GM18909 (cell line): ENCODE measurements around the gene NACA2.
"Not testable (repeated sequence)": the region's sequence is repeated elsewhere in the genome, so short reads cannot be mapped to it uniquely, and the experiment has no call there.

ENCODE experiments used
- ATAC-seq: cut with Tn5 transposase; IDR thresholded peaks from one replicate; pipeline ENCODE4 v1.9.1; 2021; ENCODE audit warnings: mild to moderate bottlenecking; ENCODE audit not compliant: unreplicated experiment, poor library complexity

Gene NACA2

DNA sequence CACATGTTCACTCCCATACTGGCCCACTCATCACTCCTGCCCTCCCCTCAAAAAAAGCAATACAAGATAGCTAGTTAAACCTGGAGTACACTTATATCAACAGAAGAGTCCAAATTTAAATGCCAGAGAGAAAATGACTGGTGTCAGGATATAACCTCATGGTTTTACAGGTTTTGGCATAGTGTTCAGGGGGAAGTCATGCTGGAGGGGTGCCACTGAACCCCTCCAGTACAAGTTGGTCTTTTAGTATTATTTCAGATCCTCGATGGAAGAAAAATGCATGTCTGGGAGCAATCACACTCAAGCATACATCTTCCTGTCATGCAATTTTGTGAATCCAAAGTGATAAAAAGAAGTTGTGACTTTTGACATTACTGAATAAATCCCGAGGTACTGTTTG, 10.5 kb downstream of the NACA2 start:
- no peak for ATAC-seq

DNA sequence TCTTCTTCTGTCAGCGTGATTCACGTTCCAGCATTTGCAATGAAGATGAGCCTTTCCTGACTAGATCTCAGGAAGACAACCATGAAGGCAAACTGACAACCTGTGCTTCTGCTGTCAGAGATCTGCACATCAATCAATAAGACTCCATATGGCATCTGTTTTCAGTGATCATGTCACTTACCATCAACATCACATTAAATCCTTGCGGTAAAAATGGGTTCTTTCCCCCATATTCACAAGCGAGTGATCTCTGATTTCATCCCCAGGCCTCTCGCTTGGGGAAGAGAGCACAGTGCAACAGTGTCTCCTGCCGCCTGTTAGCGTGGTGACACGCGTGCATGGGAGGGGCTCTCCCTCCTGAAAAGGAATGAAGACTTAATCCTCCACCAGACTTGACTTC, 11.1 kb downstream of the NACA2 start:
- ATAC-seq = no peak

GRCh38 chr17:61579347-61579746, 11.7 kb downstream of the NACA2 start:
- ATAC-seq = no peak

- no peak for ATAC-seq
These were observed 12.4 kb downstream of the NACA2 start for GRCh38 chr17:61578645-61579044.

DNA sequence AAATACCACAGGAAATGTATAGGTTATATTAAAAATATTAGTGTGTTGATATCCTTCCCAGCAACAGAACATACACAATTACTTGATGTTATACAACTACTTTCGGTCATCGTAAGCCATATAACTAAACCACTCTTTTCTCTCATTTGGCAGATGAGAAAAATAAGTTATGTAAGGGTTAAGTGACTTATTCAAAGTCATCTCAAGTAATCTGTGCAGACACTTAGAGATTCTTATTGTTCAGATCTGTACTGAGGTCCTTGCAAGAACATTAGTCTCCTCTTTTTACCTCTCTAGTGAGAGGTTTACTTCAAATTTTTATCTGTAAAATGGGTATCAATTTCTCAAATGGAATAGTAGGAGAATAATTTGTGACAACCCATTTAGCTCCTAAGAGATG, 15.0 kb downstream of the NACA2 start:
- ATAC-seq = no peak

DNA sequence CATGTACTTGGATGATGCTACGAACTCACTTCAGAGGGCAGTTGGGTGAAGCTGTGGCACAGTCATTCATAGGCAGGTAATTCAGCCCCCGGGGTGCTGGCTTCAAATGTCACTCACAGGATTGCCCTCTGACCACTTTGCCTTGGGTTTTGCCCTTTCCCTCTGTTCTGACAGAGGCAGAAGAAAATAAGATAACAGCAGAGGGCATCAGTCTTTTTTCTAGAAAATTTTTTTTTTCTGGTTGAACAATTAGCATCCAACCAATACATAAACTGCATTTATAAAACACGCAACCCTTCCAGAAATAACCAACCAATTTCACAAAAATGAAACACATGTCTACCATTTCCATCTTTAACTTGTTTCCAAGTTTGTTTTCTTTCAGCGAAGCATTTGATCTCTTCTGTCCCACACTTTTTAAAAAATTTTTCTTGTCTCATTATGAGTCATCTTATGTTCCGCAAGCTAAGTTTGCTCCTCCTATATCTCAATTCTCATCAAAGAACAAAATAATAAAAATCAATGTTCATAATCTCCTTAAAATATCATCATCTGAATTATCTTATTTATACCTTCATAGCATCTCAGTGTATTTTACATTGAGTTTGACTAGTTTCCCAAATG, 15.6 kb downstream of the NACA2 start:
- ATAC-seq = no peak

GRCh38 chr17:61574542-61575351, 16.3 kb downstream of the NACA2 start:
- no peak for ATAC-seq

- ATAC-seq = not testable (repeated sequence)
These were observed 18.5 kb downstream of the NACA2 start for GRCh38 chr17:61572547-61572946.

- ATAC-seq = no peak
These were observed 19.4 kb downstream of the NACA2 start for GRCh38 chr17:61571624-61572023.

DNA sequence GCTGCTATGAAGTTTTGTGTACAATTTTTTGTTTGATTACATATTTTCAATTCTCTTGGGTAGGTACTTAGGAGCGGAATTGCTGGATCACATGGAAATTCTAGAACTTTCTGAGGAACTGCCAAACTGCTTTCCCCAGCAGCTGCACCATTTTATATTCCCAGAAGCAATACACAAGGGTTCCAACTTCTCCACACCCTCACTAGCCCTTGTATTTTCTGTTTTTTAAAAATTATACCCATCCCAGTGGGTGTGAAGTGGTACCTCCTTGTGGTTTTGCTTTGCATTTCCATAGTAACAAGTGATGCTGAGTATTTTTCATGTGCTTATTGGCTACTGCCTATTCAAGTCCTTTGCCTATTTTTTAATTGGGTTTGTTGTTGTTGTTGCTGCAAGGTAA, 20.9 kb downstream of the NACA2 start:
- no peak for ATAC-seq

DNA sequence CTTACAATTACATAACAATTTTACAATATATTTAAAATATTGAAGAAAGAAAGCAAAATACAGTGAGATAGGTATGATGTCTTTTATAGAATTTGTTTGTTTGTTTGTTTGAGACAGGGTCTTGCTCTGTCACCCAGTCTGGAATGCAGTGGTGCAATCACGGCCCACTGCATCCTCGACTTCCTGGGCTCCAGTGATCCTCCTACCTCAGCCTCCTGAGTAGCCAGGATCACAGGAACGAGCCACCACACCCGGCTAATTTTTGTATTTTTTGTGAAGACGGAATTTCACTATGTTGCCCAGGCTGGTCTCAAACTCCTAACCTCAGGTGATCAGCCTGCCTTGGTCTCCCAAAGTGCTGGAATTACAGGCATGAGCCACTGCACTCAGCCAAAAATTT, 21.5 kb downstream of the NACA2 start:
- not testable (repeated sequence) for ATAC-seq

- ATAC-seq = no peak
These were observed 22.6 kb downstream of the NACA2 start for GRCh38 chr17:61568219-61569072.

DNA sequence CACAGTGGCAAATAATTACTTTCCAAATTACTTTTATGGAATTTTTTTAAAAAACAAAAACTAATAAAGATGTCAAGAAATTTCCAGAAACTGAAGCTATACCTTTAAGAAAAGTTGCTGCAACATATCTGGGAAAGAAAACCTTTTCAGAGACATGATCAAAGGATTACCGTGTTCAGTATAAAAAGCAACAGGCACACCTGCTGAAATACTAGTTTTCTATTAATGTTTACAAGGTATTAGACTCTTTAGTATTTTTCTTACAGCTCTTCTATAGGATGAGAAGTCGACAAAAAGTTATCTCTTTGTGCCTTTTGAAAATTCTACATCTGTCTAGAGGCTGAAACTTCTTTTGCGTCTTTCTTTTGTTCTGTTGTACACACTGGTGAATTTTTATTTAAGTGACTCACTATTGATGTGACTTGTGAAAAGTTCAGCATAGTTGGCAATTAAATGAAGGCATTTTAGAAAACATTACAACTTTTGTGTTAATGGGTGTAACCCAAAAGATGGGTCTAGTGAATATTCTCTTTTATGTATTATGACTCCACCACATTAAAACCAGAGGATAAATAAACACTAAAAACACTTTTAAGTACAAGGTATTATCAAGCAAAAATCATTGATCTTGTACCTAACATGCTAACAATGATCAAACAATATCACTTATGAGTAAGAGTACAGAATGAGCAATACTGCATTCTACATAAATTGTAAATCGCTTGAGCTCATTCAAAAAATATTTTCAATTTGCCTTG, 23.8 kb downstream of the NACA2 start:
- ATAC-seq = no peak

GRCh38 chr17:61566448-61566847, 24.6 kb downstream of the NACA2 start:
- not testable (repeated sequence) for ATAC-seq

DNA sequence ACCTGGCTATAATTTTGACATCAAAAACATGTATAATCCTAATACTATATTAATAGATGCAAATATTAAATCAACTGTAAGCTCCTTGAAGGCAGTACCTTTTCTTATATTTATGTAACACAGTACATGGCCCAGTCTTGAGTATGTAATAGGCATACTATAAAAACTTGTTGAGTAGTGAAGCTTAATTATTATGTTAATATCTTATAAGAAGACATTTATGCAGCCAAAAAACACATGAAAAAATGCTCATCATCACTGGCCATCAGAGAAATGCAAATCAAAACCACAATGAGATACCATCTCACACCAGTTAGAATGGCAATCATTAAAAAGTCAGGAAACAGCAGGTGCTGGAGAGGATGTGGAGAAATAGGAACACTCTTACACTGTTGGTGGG, 25.2 kb downstream of the NACA2 start:
- ATAC-seq = not testable (repeated sequence)

DNA sequence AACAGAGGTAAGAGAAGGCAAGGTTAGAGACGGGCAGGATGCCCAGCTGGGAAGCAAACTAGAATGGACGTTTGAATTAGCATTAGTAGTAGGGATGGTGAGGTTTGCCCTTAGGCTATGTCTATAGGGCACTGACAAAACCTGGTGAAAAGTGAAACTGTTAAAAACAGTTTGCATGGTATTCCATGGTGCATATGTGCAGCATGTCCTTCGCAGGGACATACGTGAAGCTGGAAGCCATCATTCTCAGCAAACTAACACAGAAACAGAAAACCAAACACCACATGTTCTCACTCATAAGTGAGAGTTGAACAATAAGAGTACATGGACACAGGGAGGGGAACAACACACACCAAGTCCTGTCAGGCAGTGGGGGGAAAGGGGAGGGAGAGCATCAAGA, 25.8 kb downstream of the NACA2 start:
- ATAC-seq = no peak

GRCh38 chr17:61562287-61562686, 28.7 kb downstream of the NACA2 start:
- no peak for ATAC-seq

- ATAC-seq = no peak
These were observed 29.7 kb downstream of the NACA2 start for GRCh38 chr17:61561354-61561753.

DNA sequence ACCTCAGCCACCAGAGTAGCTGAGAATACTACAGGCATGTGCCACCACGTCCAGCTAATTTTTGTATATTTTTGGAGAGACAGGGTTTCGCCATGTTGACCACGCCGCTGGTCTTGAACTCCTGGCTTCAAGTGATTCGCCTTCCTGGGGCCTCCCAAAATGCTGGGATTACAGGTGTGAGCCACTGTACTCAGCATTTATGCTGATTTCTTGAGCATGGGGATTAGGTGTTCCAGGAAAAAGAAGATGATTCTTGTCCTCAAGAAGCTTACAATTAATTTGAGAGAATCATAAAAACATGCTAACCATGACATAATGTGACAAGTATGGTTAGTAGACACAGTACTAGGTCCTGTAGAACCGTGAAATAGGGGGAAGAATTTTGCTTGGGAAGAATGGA, 30.9 kb downstream of the NACA2 start:
- ATAC-seq = no peak
